H1 (cell line): Measurements from ENCODE around the gene FN3KRP. TPM values are rescaled to one million over a fixed set of nuclear protein-coding genes. Genes with fewer than 3 reads are reported as not detected.

Experiments used
- CTCF ChIA-PET: fragments of 300-600 bp; sonication (Branson Sonifier 250); formaldehyde crosslinking; loops from one replicate; lab custom pipeline; 2021; ENCODE audit not compliant: partially characterized antibody; lab: Charles Lee
- POLR2A ChIA-PET: fragments of 300-600 bp; sonication (Branson Sonifier 250); formaldehyde crosslinking; loops from one replicate; lab custom pipeline; 2021; ENCODE audit warnings: inconsistent platforms; ENCODE audit not compliant: partially characterized antibody; lab: Charles Lee
- DNase-seq, 2 experiments: peaks; one replicate each; pipeline versions ENCODE4 v3.0.0 to v3.0.0-alpha.2; 2010 to 2022; ENCODE audit warnings: low spot score in 2 of 2, low read depth in 1 of 2, mixed read lengths in 1 of 2
- FAIRE-seq: peaks from 2 replicates; lab custom pipeline; 2011; peaks lifted over from hg19 to GRCh38; lab: Jason Lieb, UNC
- H2AFZ ChIP-seq: 2 replicates; pipeline ENCODE4 v1.8.1; 2012; ENCODE audit warnings: low read length, inconsistent platforms
- H2AK5ac ChIP-seq: 2 replicates; pipeline ENCODE4 v1.6.1; 2013; ENCODE audit warnings: low read depth, low read length
- H2BK120ac ChIP-seq: replicated peaks from 2 replicates; pipeline ENCODE3; 2013; ENCODE audit warnings: low read depth, low read length, inconsistent platforms
- H2BK12ac ChIP-seq: 2 replicates; pipeline ENCODE4 v1.6.1; 2013; ENCODE audit warnings: low read depth, low read length
- H2BK15ac ChIP-seq: 2 replicates; pipeline ENCODE4 v1.6.1; 2013; ENCODE audit warnings: low read length
- H2BK20ac ChIP-seq: 2 replicates; pipeline ENCODE4 v1.6.1; 2013; ENCODE audit warnings: low read length
- H2BK5ac ChIP-seq: 2 replicates; pipeline ENCODE4 v1.6.1; 2013; ENCODE audit warnings: low read depth, low read length
- H3K14ac ChIP-seq: 2 replicates; pipeline ENCODE4 v1.6.1; 2013; ENCODE audit warnings: inconsistent platforms; ENCODE audit not compliant: insufficient read length
- H3K18ac ChIP-seq: 2 replicates; pipeline ENCODE4 v1.6.1; 2013; ENCODE audit warnings: low read length; ENCODE audit errors: extremely low read depth
- H3K23ac ChIP-seq: 2 replicates; pipeline ENCODE4 v1.6.1; 2013; ENCODE audit warnings: inconsistent platforms; ENCODE audit not compliant: insufficient read length
- H3K23me2 ChIP-seq: 2 replicates; pipeline ENCODE4 v1.6.1; 2013; ENCODE audit warnings: low read depth, low read length
- H3K27ac ChIP-seq: 2 replicates; pipeline ENCODE4 v1.6.1; 2011; ENCODE audit warnings: low read depth, low read length, inconsistent platforms
- H3K27me3 ChIP-seq, 4 experiments: replicated peaks in 1 of 4; 1 replicate in 1 of 4; 2 replicates in 3 of 4; pipeline versions ENCODE4 v1.6.1 to v1.8.1; 2011 to 2013; ENCODE audit warnings: low read length in 3 of 4, mild to moderate bottlenecking in 3 of 4, inconsistent platforms in 2 of 4, mixed read lengths in 2 of 4, moderate library complexity in 1 of 4; ENCODE audit not compliant: control insufficient read depth in 3 of 4, insufficient read depth in 3 of 4; ENCODE audit errors: extremely low read depth in 1 of 4
- H3K36me3 ChIP-seq, 4 experiments: 2 replicates each; pipeline versions ENCODE4 v1.6.1 to v1.8.1; 2011 to 2013; ENCODE audit warnings: mild to moderate bottlenecking in 4 of 4, low read length in 3 of 4, moderate library complexity in 2 of 4, control low read depth in 1 of 4, inconsistent platforms in 1 of 4; ENCODE audit not compliant: insufficient read depth in 4 of 4, control insufficient read depth in 2 of 4
- H3K4ac ChIP-seq: replicated peaks from 2 replicates; pipeline ENCODE3; 2013; ENCODE audit warnings: low read length, low read depth, mixed read lengths, inconsistent platforms; ENCODE audit not compliant: insufficient read length
- H3K4me1 ChIP-seq, 4 experiments: replicated peaks in 1 of 4; 1 replicate in 1 of 4; 2 replicates in 3 of 4; pipeline versions ENCODE4 v1.6.1 to v1.8.1; 2011 to 2013; ENCODE audit warnings: low read length in 3 of 4, inconsistent platforms in 2 of 4, mixed read lengths in 1 of 4; ENCODE audit not compliant: insufficient read depth in 4 of 4, control insufficient read depth in 3 of 4
- H3K4me2 ChIP-seq, 2 experiments: 2 replicates each; pipeline versions ENCODE4 v1.6.1 to v1.8.1; 2011 to 2013; ENCODE audit warnings: low read depth in 2 of 2, low read length in 2 of 2, control low read depth in 1 of 2, inconsistent platforms in 1 of 2, mild to moderate bottlenecking in 1 of 2; ENCODE audit not compliant: insufficient read depth in 1 of 2
- H3K4me3 ChIP-seq, 4 experiments: fragments of 200-600, 300-600 bp in 1 of 4; sonication (generic), shearing (Covaris generic), sonication (Bioruptor Twin) in 1 of 4; 2 replicates each; pipeline versions ENCODE4 v1.5.1 to v1.8.1; 2011 to 2016; ENCODE audit warnings: low read length in 4 of 4, low read depth in 3 of 4, control low read depth in 2 of 4, inconsistent platforms in 2 of 4, mild to moderate bottlenecking in 2 of 4, mixed read lengths in 1 of 4, moderate library complexity in 1 of 4; ENCODE audit not compliant: insufficient read depth in 2 of 4; ENCODE audit errors: extremely low read depth in 1 of 4
- H3K56ac ChIP-seq: replicated peaks from 2 replicates; pipeline ENCODE3; 2013; ENCODE audit warnings: low read depth, mild to moderate bottlenecking, mixed read lengths, low read length, inconsistent platforms; ENCODE audit not compliant: insufficient read length
- H3K79me1 ChIP-seq: 2 replicates; pipeline ENCODE4 v1.6.1; 2013; ENCODE audit warnings: low read depth, low read length, control low read depth
- H3K79me2 ChIP-seq, 2 experiments: 2 replicates each; pipeline versions ENCODE4 v1.6.1 to v1.8.1; 2012 to 2013; ENCODE audit warnings: low read length in 2 of 2, mild to moderate bottlenecking in 2 of 2, inconsistent platforms in 1 of 2; ENCODE audit not compliant: insufficient read depth in 2 of 2, control insufficient read depth in 1 of 2
- H3K9ac ChIP-seq, 4 experiments: replicated peaks in 1 of 4; 1 replicate in 1 of 4; 2 replicates in 3 of 4; pipeline versions ENCODE4 v1.6.1 to v1.8.1; 2011 to 2013; ENCODE audit warnings: low read depth in 3 of 4, low read length in 3 of 4, control low read depth in 2 of 4, mild to moderate bottlenecking in 2 of 4, moderate library complexity in 2 of 4, inconsistent platforms in 1 of 4; ENCODE audit errors: extremely low read depth in 1 of 4
- H3K9me3 ChIP-seq, 2 experiments: 2 replicates each; pipeline versions ENCODE4 v1.6.1 to v1.8.1; 2012 to 2013; ENCODE audit warnings: mild to moderate bottlenecking in 2 of 2, moderate library complexity in 2 of 2, control low read depth in 1 of 2, inconsistent platforms in 1 of 2, low read depth in 1 of 2, low read length in 1 of 2, mixed read lengths in 1 of 2; ENCODE audit not compliant: insufficient read depth in 2 of 2
- H4K20me1 ChIP-seq, 2 experiments: replicated peaks in 1 of 2; 2 replicates each; pipeline versions ENCODE3 to v1.8.1; 2011 to 2013; ENCODE audit warnings: inconsistent platforms in 2 of 2, low read length in 2 of 2, mild to moderate bottlenecking in 1 of 2; ENCODE audit not compliant: insufficient read depth in 2 of 2, control insufficient read depth in 1 of 2
- H4K5ac ChIP-seq: 2 replicates; pipeline ENCODE4 v1.6.1; 2013; ENCODE audit warnings: low read length, low read depth, mixed read lengths, inconsistent platforms; ENCODE audit not compliant: insufficient read length
- H4K8ac ChIP-seq: 2 replicates; pipeline ENCODE4 v1.8.0; 2013; ENCODE audit warnings: mild to moderate bottlenecking, moderate library complexity, low read length, inconsistent platforms; ENCODE audit not compliant: insufficient read depth; ENCODE audit errors: extremely low read depth
- H4K91ac ChIP-seq: replicated peaks from 2 replicates; pipeline ENCODE3; 2013; ENCODE audit warnings: low read length, mixed read lengths, inconsistent platforms; ENCODE audit not compliant: insufficient read length
- ASH2L ChIP-seq: fragments of 200-600, 300-600 bp; sonication (generic); IDR thresholded peaks from one replicate; pipeline ENCODE4 v1.7.1; 2017; ENCODE audit warnings: low read length
- BCL11A ChIP-seq, 2 experiments: IDR thresholded peaks; one replicate each; pipeline ENCODE4 v1.6.1; 2011; ENCODE audit warnings: low read depth in 2 of 2, low read length in 2 of 2, mild to moderate bottlenecking in 2 of 2
- BRCA1 ChIP-seq: IDR thresholded peaks from 2 replicates; pipeline ENCODE4 v1.6.1; 2012; ENCODE audit warnings: low read depth, low read length, improper control_type of control experiment
- KDM4A ChIP-seq: IDR thresholded peaks from one replicate; pipeline ENCODE4 v1.7.1; 2012; ENCODE audit warnings: low read depth, mild to moderate bottlenecking, moderate library complexity, low read length, inconsistent platforms; ENCODE audit not compliant: severe bottlenecking
- MAFK ChIP-seq: IDR thresholded peaks from 2 replicates; pipeline ENCODE4 v1.6.1; 2012; ENCODE audit warnings: low read depth, mild to moderate bottlenecking, improper control_type of control experiment, low read length
- PHF8 ChIP-seq: fragments of 200-600 bp; sonication (generic); conservative IDR thresholded peaks from 2 replicates; pipeline ENCODE4 v1.7.1; 2012; ENCODE audit warnings: low read depth, mild to moderate bottlenecking, inconsistent platforms, low read length, moderate library complexity
- POLR2AphosphoS5 ChIP-seq: IDR thresholded peaks from 2 replicates; pipeline ENCODE4 v1.6.1; 2011; ENCODE audit warnings: low read depth, low read length
- SP1 ChIP-seq: IDR thresholded peaks from 2 replicates; pipeline ENCODE4 v1.6.1; 2011; ENCODE audit warnings: low read depth, low read length
- ZNF274 ChIP-seq: IDR thresholded peaks from 2 replicates; pipeline ENCODE4 v1.7.0; 2012; ENCODE audit warnings: low read length, borderline replicate concordance; ENCODE audit errors: extremely low read depth
- WGBS, 2 experiments: shearing (Covaris generic) in 1 of 2; methylation state at CpG; one replicate each; pipeline versions ENCODE4 v1.1.6 to v1.1.7; 2013 to 2015; ENCODE audit warnings: low lambda C conversion rate in 2 of 2, mixed read lengths in 2 of 2, inconsistent platforms in 1 of 2, low coverage in 1 of 2, missing lambda C conversion rate in 1 of 2; ENCODE audit not compliant: insufficient replicate concordance in 2 of 2, insufficient coverage in 1 of 2, insufficient read length in 1 of 2; ENCODE audit errors: extremely low coverage in 1 of 2, missing lambda C conversion rate in 1 of 2; 5-methylcytosine and 5-hydroxymethylcytosine counted together
- polyA plus RNA-seq, 7 experiments: library from polyadenylated mRNA; depleted of rRNA in 3 of 7; stranded (reverse) in 5 of 7; unstranded in 2 of 7; fragments of >200 nt in 5 of 7; fragments of 200-250 nt in 2 of 7; gene quantifications; 1 replicate in 5 of 7; 2 replicates in 1 of 7; 4 replicates in 1 of 7; pipeline versions ENCODE4 v1.2.1 to v1.2.3, GENCODE V29; 2011 to 2013; ENCODE audit warnings: missing spikeins in 2 of 7, mixed read lengths in 2 of 7
- total RNA-seq: library from RNA; stranded (reverse); fragmentation: NEBNext Ultra II Directional; extraction: Animal tissue kit (Norgen Biotek cat#: 25700); gene quantifications from 2 replicates; pipeline ENCODE4 v1.2.1, GENCODE V29; 2021

The FN3KRP gene
- total and polyA plus RNA-seq, 2 of the 8 experiments (the other 6 are each of a cell fraction or from before 2014, with no cell fraction given) = 18.1 to 21.4 TPM

DNA sequence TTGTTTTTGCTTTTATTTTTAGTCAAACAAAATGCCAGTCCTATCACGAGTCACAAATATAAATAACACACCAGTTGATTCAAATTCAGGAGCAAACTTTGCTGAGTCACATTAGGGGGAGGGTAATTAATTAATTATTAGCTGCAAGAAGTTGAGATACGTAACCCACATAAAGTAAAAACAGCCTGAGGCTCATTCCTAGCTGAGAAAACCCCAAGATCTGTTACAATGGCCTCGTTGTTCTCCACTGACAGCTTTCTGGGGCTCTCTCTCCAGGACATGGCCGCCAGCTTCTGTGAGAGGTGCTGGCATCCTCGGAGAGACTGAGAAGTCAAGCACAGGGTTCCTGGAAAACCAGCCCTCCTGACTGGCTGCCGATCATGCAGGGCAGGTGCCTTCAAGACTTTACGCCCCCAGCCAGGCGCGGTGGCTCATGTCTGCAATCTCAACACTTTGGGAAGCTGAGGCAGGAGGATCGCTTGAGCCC is 29.1 kb upstream of the FN3KRP start:
- Histone ChIP-seq H3K36me3 (no peaks in the 10 kb centered on the region), H3K4me1 (no peaks in the 10 kb centered on the region; a peak in 1 of 7 replicates), H4K8ac (no peak overlapping the region), H3K27me3 (no peaks in the 10 kb centered on the region; a peak in 1 of 7 replicates), H4K5ac (no peak overlapping the region), H3K79me2 (no peaks in the 10 kb centered on the region), H3K14ac (no peak overlapping the region), H3K4me2 (no peak overlapping the region), H3K23me2 (no peaks in the 10 kb centered on the region), H2BK20ac (no peak overlapping the region), H4K20me1 (peaks cover 0 to 1% of the 10 kb centered on the region in 2 experiments), H3K4me3 (no peak overlapping the region), H4K91ac (no peak overlapping the region), H2BK12ac (no peak overlapping the region)
- DNase-seq (no peak), FAIRE-seq (no peak)
- 85% methylated on average over 10 of the region's 10 CpGs; no CpG with 5 or more reads in 1 of the 2 experiments for WGBS, 2 experiments
- POLR2A ChIA-PET = interaction anchor here (0.8 to 1.4 kb wide), 2 partner anchors 19 to 48 kb away, joined by 3 read pairs; partner anchors contain the start of gene FN3K
- TF ChIP-seq BRCA1 = no peak
- no peak for TF ChIP-seq ASH2L
- no peak for TF ChIP-seq PHF8
- TF ChIP-seq KDM4A = no peak
- TF ChIP-seq POLR2AphosphoS5 = no peak
- TF ChIP-seq BCL11A (IDR thresholded peaks at IDR 0.05; ENCODE audit: low read depth in 2 of 2, low read length in 2 of 2) = no peak
- no peak for TF ChIP-seq MAFK
- TF ChIP-seq ZNF274 = no peak
- TF ChIP-seq SP1 = no peak
- TF ChIP-seq, all 59 proteins: peak for 0
- Histone ChIP-seq H3K4ac (no peak overlapping the region), H3K27ac (no peak overlapping the region), H2BK15ac (no peak overlapping the region), H3K9ac (no peak overlapping the region), H3K23ac (no peak overlapping the region), H3K18ac (no peak overlapping the region), H2AFZ (no peak overlapping the region), H3K56ac (no peak overlapping the region), H3K9me3 (no peaks in the 10 kb centered on the region), H3K79me1 (no peaks in the 10 kb centered on the region), H2AK5ac (no peak overlapping the region), H2BK5ac (no peak overlapping the region), H2BK120ac (no peak overlapping the region)
- CTCF ChIA-PET = interaction anchor here (0.8 to 3.7 kb wide), 12 partner anchors 8 to 227 kb away, joined by 3 to 21 read pairs (median 4); no protein-coding TSS in a partner anchor
